Measurements from ENCODE around the gene COA3.
"Not testable (repeated sequence)": the region's sequence is repeated elsewhere in the genome, so short reads cannot be mapped to it uniquely, and the experiment has no call there.

The COA3 gene

GRCh38 chr17:42780851-42781638 is 17.5 kb downstream of the COA3 start:
- no peak for DNase-seq

- DNase-seq = no peak
Measured at GRCh38 chr17:42779936-42780850, 18.3 kb downstream of the COA3 start, which contains the start of gene WNK4. WNK4 (plus strand) TSS chr17:42780610; CDS start chr17:42780699, 89 bp downstream.

- DNase-seq = no peak
Measured at GRCh38 chr17:42779304-42779935, 19.1 kb downstream of the COA3 start.

- DNase-seq = no peak
Measured at GRCh38 chr17:42778570-42778969, 19.9 kb downstream of the COA3 start.

DNA sequence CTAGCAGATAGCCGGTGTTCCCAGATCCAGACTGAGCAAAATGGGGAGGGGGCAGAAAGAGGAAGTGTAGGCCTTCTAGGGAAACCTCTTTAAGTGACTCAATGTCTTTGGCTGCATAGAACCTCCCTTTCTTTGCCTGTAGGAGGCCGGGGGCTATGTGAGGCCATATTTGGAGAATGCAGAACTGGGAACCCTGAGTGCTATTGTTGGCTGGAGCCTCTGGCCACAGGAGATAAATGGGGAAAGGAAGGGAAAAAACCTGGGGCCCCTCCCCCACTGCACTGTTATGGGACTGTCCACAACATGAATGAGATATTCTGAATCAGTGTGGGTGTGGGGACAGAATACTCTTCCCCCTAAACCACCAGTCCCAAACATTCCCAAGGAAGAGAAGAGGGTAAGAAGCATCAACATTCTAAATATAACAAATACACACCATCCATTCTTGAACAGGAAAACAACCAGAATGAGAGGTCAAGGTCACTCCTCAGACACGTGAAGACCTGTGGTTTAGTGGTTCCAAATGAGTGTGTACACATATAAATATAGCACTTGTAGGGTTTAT is 22.9 kb downstream of the COA3 start:
- no peak for DNase-seq

GRCh38 chr17:42774066-42774745 is 24.3 kb downstream of the COA3 start:
- no peak for DNase-seq

DNA sequence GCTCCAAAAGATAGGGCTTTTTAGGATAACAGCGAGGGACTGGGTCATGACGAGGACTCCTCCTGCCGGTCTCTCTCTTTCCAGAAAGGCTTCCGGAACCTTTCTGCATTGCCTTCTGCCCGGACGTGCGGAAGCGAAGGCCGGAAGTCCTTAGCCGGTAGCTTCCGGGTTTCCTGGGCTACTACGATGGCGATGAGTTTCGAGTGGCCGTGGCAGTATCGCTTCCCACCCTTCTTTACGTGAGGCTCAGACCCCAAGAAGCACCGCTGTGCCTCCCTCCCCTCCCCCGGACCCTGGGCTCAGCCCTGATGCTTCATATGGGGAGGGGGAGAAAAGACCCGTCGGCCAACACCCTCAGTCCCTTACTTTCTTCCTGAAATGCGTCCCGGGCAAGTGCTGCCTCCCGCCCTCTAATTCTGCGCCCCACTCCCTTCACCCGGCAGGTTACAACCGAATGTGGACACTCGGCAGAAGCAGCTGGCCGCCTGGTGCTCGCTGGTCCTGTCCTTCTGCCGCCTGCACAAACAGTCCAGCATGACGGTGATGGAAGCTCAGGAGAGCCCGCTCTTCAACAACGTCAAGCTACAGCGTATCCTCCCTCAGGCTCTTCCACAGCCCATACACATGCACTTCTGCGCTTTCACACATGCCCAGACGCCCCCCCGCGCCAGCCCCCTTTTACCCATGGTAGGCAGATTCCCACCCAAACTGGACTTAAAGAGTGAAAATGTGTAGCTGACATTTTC is 25.0 kb downstream of the COA3 start, which contains the start of gene VPS25:
TSS of gene VPS25 (plus strand) at position 160 of the 746 bp plus-strand sequence. CDS start at position 187, 27 bp downstream.
- DNase-seq = peak; percentile 65

DNA sequence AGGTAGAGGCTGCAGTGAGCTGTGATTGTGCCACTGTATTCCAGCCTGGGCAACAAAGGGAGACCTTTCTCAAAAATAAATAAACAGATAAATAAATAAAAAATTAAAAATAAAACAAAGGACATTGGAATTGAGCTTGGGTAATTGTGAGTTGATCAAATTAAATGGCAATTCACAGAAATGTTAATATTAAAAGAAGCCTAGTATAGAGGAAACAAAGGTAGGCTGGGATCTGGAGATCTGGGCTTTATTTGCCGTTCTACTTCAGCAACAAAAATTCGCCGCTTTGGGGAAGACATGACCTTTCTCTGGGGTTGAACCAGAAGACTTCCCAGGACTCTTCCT is 25.6 kb downstream of the COA3 start:
- DNase-seq = no peak

DNA sequence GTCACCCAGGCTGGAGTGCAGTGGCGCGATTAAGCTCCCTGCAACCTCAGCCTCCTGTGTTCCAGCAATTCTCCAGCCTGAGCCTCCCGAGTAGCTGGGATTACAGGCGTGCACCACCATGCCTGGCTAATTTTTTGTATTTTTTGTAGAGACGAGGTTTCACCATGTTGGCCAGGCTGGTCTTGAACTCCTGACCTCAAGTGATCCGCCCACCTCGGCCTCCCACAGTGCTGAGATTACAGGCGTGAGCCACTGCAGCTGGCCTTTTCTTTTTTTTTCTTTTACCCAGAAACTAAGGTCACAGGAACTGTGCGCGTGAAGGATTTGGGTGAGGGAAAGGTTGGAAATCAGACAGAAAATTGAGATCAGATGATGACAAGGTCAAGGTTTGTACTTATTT is 28.5 kb downstream of the COA3 start:
- DNase-seq = not testable (repeated sequence)

DNA sequence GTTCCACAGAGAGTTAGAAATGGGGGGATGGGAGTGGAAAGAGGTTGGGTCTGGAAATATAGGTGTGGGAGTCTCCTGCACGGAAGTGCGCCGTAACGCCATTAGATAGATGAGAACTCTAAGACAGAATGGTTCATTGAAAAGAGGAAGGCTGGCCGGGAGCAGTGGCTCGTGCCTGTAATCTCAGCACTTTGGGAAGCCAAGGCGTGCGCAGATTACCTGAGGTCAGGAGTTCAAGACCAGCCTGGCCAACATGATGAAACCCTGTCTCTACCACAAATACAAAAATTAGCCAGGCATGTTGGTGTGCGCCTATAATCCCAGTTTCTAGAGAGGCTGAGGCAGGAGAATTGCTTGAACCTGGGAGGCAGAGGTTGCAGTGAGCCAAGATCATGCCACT is 30.5 kb downstream of the COA3 start:
- not testable (repeated sequence) for DNase-seq

GRCh38 chr17:42767512-42767911 is 31.0 kb downstream of the COA3 start:
- DNase-seq = no peak

DNA sequence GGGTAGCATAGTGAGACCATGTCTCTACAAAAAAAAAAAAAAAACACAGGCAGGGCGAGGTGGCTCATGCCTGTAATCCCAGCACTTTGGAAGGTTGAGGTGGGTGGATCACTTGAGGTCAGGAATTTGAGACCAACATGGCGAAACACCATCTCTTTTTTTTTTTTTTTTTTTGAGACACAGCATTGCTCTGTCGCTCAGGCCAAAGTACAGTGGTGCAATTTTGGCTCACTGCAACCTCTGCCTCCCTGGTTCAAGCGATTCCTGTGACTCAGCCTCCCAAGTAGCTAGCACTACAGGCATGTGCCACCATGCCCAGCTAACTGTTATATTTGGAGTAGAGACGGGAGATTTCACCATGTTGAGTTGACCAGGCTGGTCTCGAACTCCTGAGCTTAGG is 32.4 kb downstream of the COA3 start:
- DNase-seq = no peak

DNA sequence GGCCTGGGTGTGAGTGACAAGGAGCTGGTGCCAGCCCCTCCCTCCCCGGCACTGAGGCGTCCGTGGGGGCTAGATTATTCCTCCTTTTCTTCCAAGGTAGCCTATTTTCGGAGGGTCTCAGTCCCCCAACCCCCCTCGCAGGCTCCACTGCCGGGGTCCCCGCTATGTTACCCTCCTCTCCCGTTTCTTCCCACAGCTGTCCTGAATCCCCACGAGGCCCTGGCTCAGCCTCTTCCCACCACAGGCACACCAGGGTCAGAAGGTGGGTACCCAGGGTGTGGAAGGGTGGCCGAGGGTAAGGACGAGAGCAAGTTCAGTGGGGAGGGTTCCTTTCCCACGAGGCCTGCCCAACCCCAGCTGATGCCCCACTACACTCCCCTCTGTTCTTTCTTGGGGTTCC is 36.9 kb downstream of the COA3 start:
- DNase-seq = no peak

- DNase-seq = no peak
Measured at GRCh38 chr17:42760652-42761581, 37.6 kb downstream of the COA3 start, which contains the start of gene RAMP2. RAMP2 (plus strand) TSS chr17:42761227; CDS start chr17:42761262, 35 bp downstream.

DNA sequence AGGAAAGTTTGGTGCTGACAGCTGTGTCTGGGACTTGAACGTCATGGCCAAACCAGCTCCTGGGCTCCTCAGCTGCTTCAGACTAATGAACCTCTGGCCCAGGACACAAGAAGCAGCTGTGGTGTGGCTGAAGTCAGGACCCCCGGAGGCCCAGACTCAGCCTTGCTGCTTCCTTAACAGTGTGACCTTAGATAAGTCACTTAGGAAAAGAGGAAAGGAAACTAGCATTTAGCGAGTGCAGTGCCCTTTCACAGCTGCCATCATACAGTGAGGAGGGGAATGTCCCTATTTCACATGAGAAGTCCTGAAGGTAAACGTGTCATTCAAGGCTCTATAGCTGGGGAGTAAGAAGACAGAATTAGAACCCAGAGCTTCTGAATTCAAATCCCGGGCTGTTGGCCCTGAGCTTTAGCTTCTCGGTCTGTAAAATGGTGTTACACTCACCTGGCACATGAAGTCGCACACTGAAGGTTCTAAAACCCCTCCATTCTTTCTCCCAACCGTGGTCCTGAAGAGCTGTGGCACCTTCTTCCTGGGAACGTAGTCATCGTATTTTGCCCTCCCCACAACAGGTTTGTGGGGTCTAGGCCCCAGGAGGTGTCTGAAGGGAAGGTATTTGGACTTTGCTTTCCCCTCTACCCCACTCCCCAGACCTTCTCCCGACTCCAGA is 38.4 kb downstream of the COA3 start:
- DNase-seq = no peak

GRCh38 chr17:42754782-42755181 is 43.7 kb downstream of the COA3 start:
- DNase-seq = peak; percentile 10

DNA sequence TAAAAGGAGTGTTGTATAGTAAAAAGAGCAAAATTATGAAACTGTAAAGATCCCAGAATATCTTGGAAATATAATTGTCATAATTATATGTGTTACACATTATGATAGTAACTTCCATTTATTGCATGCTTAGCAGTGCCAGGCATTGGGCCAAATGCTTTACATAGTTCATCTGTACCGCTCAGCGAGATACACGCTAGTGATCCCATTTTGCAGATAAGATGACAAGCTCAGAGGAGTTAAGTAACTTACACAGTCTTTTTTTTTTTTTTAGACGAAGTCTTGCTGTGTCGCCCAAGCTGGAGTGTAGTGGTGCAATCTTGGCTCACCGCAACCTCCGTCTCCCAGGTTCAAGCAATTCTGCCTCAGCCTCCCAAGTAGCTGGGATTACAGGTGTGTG is 46.9 kb downstream of the COA3 start:
- no peak for DNase-seq

- no peak for DNase-seq
Measured at GRCh38 chr17:42750739-42751344, 47.7 kb downstream of the COA3 start.

Measured in T1000 (cell line).